IPS-18c (cell line): ENCODE measurements around the gene FGF12.

Experiments
- H3K4me3 ChIP-seq: 2 replicates; pipeline ENCODE4 v1.7.0; 2013; ENCODE audit warnings: low read depth, mild to moderate bottlenecking, low read length, moderate library complexity; ENCODE audit not compliant: insufficient read depth
- H3K9me3 ChIP-seq: one replicate; pipeline ENCODE4 v1.6.1; 2013; ENCODE audit warnings: mild to moderate bottlenecking, low read length, moderate library complexity; ENCODE audit not compliant: control insufficient read depth, insufficient read depth

FGF12 gene

DNA sequence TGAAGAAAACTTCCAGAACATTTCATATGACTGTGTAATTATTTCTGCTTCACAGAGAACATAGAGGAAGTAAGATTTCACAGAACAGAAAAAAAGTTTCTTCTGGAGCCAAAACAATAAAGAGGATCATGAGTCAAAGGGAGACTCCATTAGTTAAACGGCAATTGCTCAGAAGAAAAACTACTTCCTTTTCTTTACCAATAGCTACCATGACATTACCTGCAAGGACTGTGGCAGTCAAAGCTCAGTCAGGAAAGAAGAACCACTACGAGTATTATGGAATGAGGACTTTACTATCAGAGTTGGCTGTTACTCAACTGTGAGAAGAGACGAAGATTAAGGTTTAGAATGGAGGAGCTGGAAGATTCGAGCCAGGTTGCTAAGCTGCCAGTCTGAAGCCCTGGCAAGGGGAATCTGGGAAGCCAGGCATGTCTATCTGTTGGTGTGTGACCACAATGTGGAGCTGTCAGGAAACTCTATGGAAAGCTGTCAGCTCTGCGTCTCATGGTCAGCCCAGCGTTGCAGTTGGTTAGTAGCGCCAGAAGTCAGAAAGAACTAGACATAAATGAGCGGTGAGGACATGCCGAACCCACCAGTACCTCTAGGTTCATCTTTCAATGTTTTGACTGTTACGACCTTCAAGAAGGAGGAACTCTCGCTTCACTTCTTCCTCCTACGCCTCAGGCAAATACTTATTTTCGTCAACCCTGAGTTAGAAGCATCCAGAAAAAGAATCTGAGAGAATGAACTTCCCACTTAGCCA lies 604.3 kb downstream of the FGF12 start:
- H3K4me3 ChIP-seq, result no peak overlapping the region
- H3K9me3 ChIP-seq, result no peaks in the 10 kb centered on the region

DNA sequence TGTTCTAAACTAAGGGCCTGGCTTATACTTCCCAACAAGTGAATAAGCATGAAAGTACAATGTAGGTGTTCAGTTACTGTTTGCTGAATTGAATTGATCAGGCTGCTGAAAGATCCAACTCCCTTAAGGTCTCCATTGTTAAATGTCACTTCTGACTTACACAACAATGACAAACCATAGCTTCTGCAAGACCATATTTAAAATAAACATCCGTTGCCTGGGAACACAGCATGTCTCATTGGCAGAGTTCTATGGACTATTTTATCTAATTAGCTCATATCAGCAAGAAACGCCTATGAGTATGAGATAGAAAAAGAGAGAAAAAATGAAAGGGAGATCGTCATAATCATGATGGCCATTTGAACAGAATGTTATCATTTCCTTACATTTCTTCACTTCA lies 605.4 kb downstream of the FGF12 start:
- H3K9me3 ChIP-seq, result no peaks in the 10 kb centered on the region
- no peak overlapping the region for H3K4me3 ChIP-seq

GRCh38 chr3:192108820-192109219 lies 618.5 kb downstream of the FGF12 start:
- no peak overlapping the region for H3K4me3 ChIP-seq
- no peaks in the 10 kb centered on the region for H3K9me3 ChIP-seq

- no peaks in the 10 kb centered on the region for H3K9me3 ChIP-seq
- H3K4me3 ChIP-seq, result no peak overlapping the region
Measured at GRCh38 chr3:192106543-192106942, 620.8 kb downstream of the FGF12 start.

DNA sequence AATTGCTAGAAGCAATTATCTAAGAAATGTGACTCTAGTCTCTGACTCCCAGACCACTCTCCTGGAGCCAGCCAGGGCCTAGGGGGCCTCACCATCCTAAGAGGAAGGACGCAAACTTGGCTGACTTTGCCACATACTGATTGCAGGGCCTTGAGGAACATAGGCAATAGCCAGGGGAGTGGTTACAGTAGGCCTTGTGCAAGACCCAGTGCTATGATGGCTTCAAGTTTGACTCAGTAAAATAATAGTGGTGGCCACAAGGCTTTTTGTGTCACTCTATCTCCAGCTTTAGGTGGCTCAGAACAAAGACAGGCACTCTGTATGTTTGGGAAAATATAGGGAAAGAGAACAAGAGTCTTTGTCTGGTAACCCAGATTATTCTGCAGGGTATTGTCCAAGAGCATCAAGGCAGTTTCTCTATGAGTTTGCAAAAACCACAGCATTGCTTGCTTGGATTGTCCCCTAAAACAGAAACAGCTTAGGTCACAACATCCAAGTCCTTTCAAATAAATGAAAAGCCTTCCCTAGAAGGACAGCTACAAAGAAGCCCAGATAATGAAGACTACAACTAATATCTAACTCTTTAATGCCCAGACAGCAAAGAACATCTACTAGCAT lies 634.8 kb downstream of the FGF12 start:
- no peaks in the 10 kb centered on the region for H3K9me3 ChIP-seq
- no peak overlapping the region for H3K4me3 ChIP-seq

GRCh38 chr3:192091831-192092230 lies 635.5 kb downstream of the FGF12 start:
- Histone ChIP-seq H3K4me3 (no peak overlapping the region), H3K9me3 (no peaks in the 10 kb centered on the region)

- Histone ChIP-seq H3K4me3 (no peak overlapping the region), H3K9me3 (no peaks in the 10 kb centered on the region)
Measured at GRCh38 chr3:192090586-192090985, 636.8 kb downstream of the FGF12 start.
